Lower leg skin (tissue), 4 donors: ENCODE results near the gene SLC9A6. TPM values are rescaled to one million over a fixed set of nuclear protein-coding genes. Genes with fewer than 3 reads are reported as not detected.
A peak's percentile ranks its signal among the peaks of the same experiment; 100 is the strongest.
"Not testable (repeated sequence)": the region's sequence is repeated elsewhere in the genome, so short reads cannot be mapped to it uniquely, and the experiment has no call there.

Source experiments
- DNase-seq, 2 donors: peaks; one replicate each; pipeline ENCODE4 v3.0.0-alpha.2; 2019; ENCODE audit warnings: low spot score in 2 of 2
- H3K4me3 ChIP-seq: fragments of 200-600 bp; sonication (generic); 2 replicates; pipeline ENCODE4 v1.5.1; 2017; ENCODE audit warnings: mild to moderate bottlenecking, low read depth; ENCODE audit not compliant: poor library complexity, severe bottlenecking
- CTCF ChIP-seq, 3 donors: fragments of 450-650 bp; IDR thresholded peaks; one replicate each; pipeline ENCODE4 v1.5.1; 2016; ENCODE audit warnings: antibody characterized with exemption in 3 of 3, mild to moderate bottlenecking in 3 of 3, moderate library complexity in 2 of 3
- POLR2A ChIP-seq, 2 donors: fragments of 450-650 bp; IDR thresholded peaks; one replicate each; pipeline ENCODE4 v1.6.1; 2016 to 2017; ENCODE audit warnings: antibody characterized with exemption in 2 of 2, mild to moderate bottlenecking in 1 of 2, moderate library complexity in 1 of 2
- WGBS, 2 donors: methylation state at CpG; one replicate each; pipeline ENCODE4 v1.1.5; 2018; 5-methylcytosine and 5-hydroxymethylcytosine counted together
- intact Hi-C: fragments of 100-400 bp; cut with DNase I; formaldehyde crosslinking; loops from one replicate; pipeline ENCODE4 v1.15.0; 2023; ENCODE audit warnings: low total_unique reads
- total RNA-seq, 4 donors: library from RNA; depleted of rRNA; stranded (reverse); fragments of >200 nt; gene quantifications; one replicate each; pipeline ENCODE4 v1.1.0, GENCODE V29; 2016

Gene SLC9A6
- total RNA-seq, 4 donors from 2014 or later = 11.6 to 18.1 (median 17.2) TPM

GRCh38 chrX:136047016-136047642 lies 61.9 kb downstream of the SLC9A6 start:
- intact Hi-C loops = no loop called here
- DNase-seq = no peak
- 46 to 51% methylated on average over 2 of the region's 2 CpGs for WGBS, 2 donors
- H3K4me3 ChIP-seq = no peak overlapping the region
- no peak for TF ChIP-seq CTCF (IDR thresholded peaks at IDR 0.05)
- no peak for TF ChIP-seq POLR2A (IDR thresholded peaks at IDR 0.05)

- peak in 1 of 2 donors; percentile 62 for DNase-seq
- no peak overlapping the region for H3K4me3 ChIP-seq
- TF ChIP-seq POLR2A (IDR thresholded peaks at IDR 0.05) (no peak), CTCF (IDR thresholded peaks at IDR 0.05) (no peak)
- 61 to 77% methylated on average over 1 to 4 of the region's 4 CpGs for WGBS, 2 donors
- intact Hi-C loops = no loop called here
These were observed 62.7 kb downstream of the SLC9A6 start for GRCh38 chrX:136047969-136048368.

GRCh38 chrX:136048446-136048845 lies 63.2 kb downstream of the SLC9A6 start:
- no peak for TF ChIP-seq POLR2A (IDR thresholded peaks at IDR 0.05)
- TF ChIP-seq CTCF (IDR thresholded peaks at IDR 0.05) = no peak
- no peak overlapping the region for H3K4me3 ChIP-seq
- DNase-seq = no peak
- intact Hi-C loops = no loop called here
- WGBS, 2 donors = 77 to 89% methylated on average over 1 of the region's 1 CpG

- no peak overlapping the region for H3K4me3 ChIP-seq
- 74 to 100% methylated on average over 3 of the region's 3 CpGs for WGBS, 2 donors
- intact Hi-C loops = no loop called here
- DNase-seq = no peak
- TF ChIP-seq POLR2A (IDR thresholded peaks at IDR 0.05) (no peak), CTCF (IDR thresholded peaks at IDR 0.05) (no peak)
These were observed 64.4 kb downstream of the SLC9A6 start for GRCh38 chrX:136049608-136050007.

GRCh38 chrX:136050875-136051274 lies 65.6 kb downstream of the SLC9A6 start:
- peak in 1 of 2 donors; percentile 59 for DNase-seq
- WGBS, 2 donors = 74 to 75% methylated on average over 8 to 9 of the region's 9 CpGs
- intact Hi-C loops, H3K4me3 ChIP-seq: not testable (repeated sequence)

DNA sequence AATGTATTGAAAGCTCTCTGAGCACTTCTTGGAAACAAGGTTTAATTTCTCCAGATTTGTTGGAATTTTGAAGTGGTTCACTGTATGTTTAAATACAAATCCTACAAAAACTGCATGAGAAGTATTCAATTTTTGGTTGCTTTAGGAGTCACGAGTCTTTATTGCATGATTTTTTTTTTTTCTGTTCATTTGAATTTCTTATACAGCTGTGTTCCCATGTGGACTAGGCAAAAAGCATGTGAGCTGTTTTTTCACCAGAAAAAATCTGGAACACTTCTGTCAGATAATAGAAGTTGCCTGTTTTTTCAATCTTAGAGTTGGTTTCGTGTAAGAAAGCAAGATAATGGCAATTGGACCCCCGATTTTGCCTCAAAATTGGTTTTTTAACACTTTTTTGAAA lies 66.4 kb downstream of the SLC9A6 start:
- intact Hi-C loops = no loop called here
- WGBS, 2 donors = 49 to 74% methylated on average over 3 of the region's 3 CpGs
- no peak overlapping the region for H3K4me3 ChIP-seq
- DNase-seq = no peak
- TF ChIP-seq CTCF (IDR thresholded peaks at IDR 0.05) (no peak), POLR2A (IDR thresholded peaks at IDR 0.05) (no peak)
